DLD1 (cell line): ENCODE measurements around the gene PDK1.
"Not testable (repeated sequence)": the region's sequence is repeated elsewhere in the genome, so short reads cannot be mapped to it uniquely, and the experiment has no call there.

Experiments
- in situ Hi-C: cut with HindIII; loops from 2 replicates; pipeline ENCODE4 v1.10.0; 2017; ENCODE audit warnings: low sequenced_read_pairs

PDK1 gene

GRCh38 chr2:172592190-172592589, 36.3 kb downstream of the PDK1 start:
- in situ Hi-C loops = not testable (repeated sequence)

GRCh38 chr2:172596776-172597175, 40.9 kb downstream of the PDK1 start:
- in situ Hi-C loops = no loop called here

- in situ Hi-C loops = no loop called here
Measured at GRCh38 chr2:172597176-172597842, 41.4 kb downstream of the PDK1 start.

GRCh38 chr2:172599947-172600346, 44.1 kb downstream of the PDK1 start:
- in situ Hi-C loops = no loop called here

- in situ Hi-C loops = no loop called here
Measured at GRCh38 chr2:172600557-172601008, 44.7 kb downstream of the PDK1 start.

GRCh38 chr2:172606285-172606684, 50.4 kb downstream of the PDK1 start:
- in situ Hi-C loops = no loop called here

GRCh38 chr2:172607379-172607928, 51.6 kb downstream of the PDK1 start:
- in situ Hi-C loops = no loop called here

GRCh38 chr2:172609488-172609887, 53.6 kb downstream of the PDK1 start:
- in situ Hi-C loops = no loop called here

GRCh38 chr2:172612051-172612450, 56.2 kb downstream of the PDK1 start:
- in situ Hi-C loops = no loop called here

GRCh38 chr2:172613040-172613439, 57.1 kb downstream of the PDK1 start:
- in situ Hi-C loops = no loop called here

- in situ Hi-C loops = no loop called here
Measured at GRCh38 chr2:172613615-172614231, 57.8 kb downstream of the PDK1 start.

- in situ Hi-C loops = no loop called here
Measured at GRCh38 chr2:172614932-172615331, 59.0 kb downstream of the PDK1 start.

- in situ Hi-C loops = no loop called here
Measured at GRCh38 chr2:172615727-172616261, 59.9 kb downstream of the PDK1 start.

- in situ Hi-C loops = no loop called here
Measured at GRCh38 chr2:172617115-172617514, 61.2 kb downstream of the PDK1 start.

GRCh38 chr2:172623249-172623965, 67.5 kb downstream of the PDK1 start:
- in situ Hi-C loops = no loop called here

- in situ Hi-C loops = no loop called here
Measured at GRCh38 chr2:172624996-172625395, 69.1 kb downstream of the PDK1 start.

GRCh38 chr2:172627181-172627580, 71.3 kb downstream of the PDK1 start:
- in situ Hi-C loops = no loop called here

GRCh38 chr2:172628085-172628484, 72.2 kb downstream of the PDK1 start:
- in situ Hi-C loops = no loop called here

GRCh38 chr2:172629586-172629985, 73.7 kb downstream of the PDK1 start:
- in situ Hi-C loops = no loop called here

GRCh38 chr2:172630181-172630580, 74.3 kb downstream of the PDK1 start:
- in situ Hi-C loops = no loop called here

- in situ Hi-C loops = no loop called here
Measured at GRCh38 chr2:172634477-172634876, 78.6 kb downstream of the PDK1 start.
